ENCODE measurements around the gene PDLIM1. TPM values are rescaled to one million over a fixed set of nuclear protein-coding genes. Genes with fewer than 3 reads are reported as not detected.

Gene PDLIM1
- total and polyA plus RNA-seq, 2 of the 13 experiments (the other 11 are each of a cell fraction or from before 2014, with no cell fraction given), result 119 to 123 TPM

- TF ChIP-seq LRRFIP1 (CRISPR knock-in tag; conservative IDR thresholded peaks at IDR 0.05), result no peak
- TF ChIP-seq MAZ (IDR thresholded peaks at IDR 0.05; ENCODE audit: borderline replicate concordance, low read depth, low read length), result no peak
- TF ChIP-seq MAZ (CRISPR knock-in tag; IDR thresholded peaks at IDR 0.05; ENCODE audit: low read depth), result no peak
- TF ChIP-seq ZSCAN22 (CRISPR knock-in tag; IDR thresholded peaks at IDR 0.05), result no peak
- no peak for TF ChIP-seq POLR2AphosphoS5 (IDR thresholded peaks at IDR 0.05; ENCODE audit: low read depth, low read length)
- no peak for TF ChIP-seq HDAC6 (IDR thresholded peaks at IDR 0.05; ENCODE audit: low read depth, low read length)
- TF ChIP-seq ZNF790 (CRISPR knock-in tag; IDR thresholded peaks at IDR 0.05; ENCODE audit: borderline replicate concordance), result no peak
- no peak for TF ChIP-seq TRAFD1 (CRISPR knock-in tag; IDR thresholded peaks at IDR 0.05; ENCODE audit: borderline replicate concordance)
- TF ChIP-seq KAT8 (CRISPR knock-in tag; IDR thresholded peaks at IDR 0.05), result no peak
- no peak for TF ChIP-seq ZNF557 (CRISPR knock-in tag; IDR thresholded peaks at IDR 0.05)
- no peak for TF ChIP-seq ZBTB42 (CRISPR knock-in tag; IDR thresholded peaks at IDR 0.05)
- TF ChIP-seq ZEB1 (IDR thresholded peaks at IDR 0.05; ENCODE audit: insufficient replicate concordance, low read depth), result no peak
- no peak for TF ChIP-seq ZNF891 (CRISPR knock-in tag; IDR thresholded peaks at IDR 0.05)
Observed at GRCh38 chr10:95275726-95276366, 15.0 kb downstream of the PDLIM1 start (continued).
